Pulmonary artery endothelial cell (primary cell): ENCODE data around the gene HTRA3. TPM values are rescaled to one million over a fixed set of nuclear protein-coding genes. Genes with fewer than 3 reads are reported as not detected.

ENCODE experiments used
- DNase-seq: peaks from one replicate; pipeline ENCODE4 v3.0.0-alpha.2; 2011; ENCODE audit warnings: low read depth, low spot score
- total RNA-seq: library from RNA; depleted of rRNA; stranded (reverse); fragments of >200 nt; gene quantifications from 2 replicates; pipeline ENCODE4 v1.2.3, GENCODE V29; 2014

Gene HTRA3
- 3.3 and 6.5 TPM in 2 replicates for total RNA-seq

DNA sequence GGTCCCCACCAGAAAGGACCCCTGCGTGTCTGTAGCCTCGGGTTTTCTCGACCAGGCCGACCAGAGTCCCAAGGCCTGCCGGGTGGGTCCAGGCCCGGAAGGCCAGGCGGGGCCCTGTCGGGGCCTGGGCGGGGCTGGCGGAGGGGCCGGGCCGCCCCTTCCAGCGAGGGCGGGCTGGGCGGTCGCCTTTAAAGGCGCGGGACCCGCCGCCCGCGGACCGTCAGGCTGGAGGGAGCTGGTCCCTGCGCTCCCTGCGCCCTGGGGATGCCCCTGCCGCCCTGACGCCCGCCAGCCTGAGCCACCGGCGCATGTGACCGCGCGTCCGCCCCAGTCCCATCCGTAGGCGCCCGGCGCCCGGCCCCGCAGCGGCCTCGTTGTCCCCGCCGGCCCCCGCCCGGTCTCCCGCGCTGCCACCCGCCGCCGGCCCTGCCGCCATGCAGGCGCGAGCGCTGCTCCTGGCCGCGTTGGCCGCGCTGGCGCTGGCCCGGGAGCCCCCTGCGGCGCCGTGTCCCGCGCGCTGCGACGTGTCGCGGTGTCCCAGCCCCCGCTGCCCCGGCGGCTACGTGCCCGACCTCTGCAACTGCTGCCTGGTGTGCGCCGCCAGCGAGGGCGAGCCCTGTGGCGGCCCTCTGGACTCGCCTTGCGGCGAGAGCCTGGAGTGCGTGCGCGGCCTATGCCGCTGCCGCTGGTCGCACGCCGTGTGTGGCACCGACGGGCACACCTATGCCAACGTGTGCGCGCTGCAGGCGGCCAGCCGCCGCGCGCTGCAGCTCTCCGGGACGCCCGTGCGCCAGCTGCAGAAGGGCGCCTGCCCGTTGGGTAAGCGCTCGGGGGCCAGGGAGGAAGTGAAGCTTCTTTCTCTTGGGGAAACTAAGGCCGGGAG, at the start of gene HTRA3:
Gene HTRA3, plus strand, starts transcription at position 220 of the 883 bp plus-strand sequence. Its CDS starts 215 bp downstream, at position 435.
- DNase-seq, result no peak

DNA sequence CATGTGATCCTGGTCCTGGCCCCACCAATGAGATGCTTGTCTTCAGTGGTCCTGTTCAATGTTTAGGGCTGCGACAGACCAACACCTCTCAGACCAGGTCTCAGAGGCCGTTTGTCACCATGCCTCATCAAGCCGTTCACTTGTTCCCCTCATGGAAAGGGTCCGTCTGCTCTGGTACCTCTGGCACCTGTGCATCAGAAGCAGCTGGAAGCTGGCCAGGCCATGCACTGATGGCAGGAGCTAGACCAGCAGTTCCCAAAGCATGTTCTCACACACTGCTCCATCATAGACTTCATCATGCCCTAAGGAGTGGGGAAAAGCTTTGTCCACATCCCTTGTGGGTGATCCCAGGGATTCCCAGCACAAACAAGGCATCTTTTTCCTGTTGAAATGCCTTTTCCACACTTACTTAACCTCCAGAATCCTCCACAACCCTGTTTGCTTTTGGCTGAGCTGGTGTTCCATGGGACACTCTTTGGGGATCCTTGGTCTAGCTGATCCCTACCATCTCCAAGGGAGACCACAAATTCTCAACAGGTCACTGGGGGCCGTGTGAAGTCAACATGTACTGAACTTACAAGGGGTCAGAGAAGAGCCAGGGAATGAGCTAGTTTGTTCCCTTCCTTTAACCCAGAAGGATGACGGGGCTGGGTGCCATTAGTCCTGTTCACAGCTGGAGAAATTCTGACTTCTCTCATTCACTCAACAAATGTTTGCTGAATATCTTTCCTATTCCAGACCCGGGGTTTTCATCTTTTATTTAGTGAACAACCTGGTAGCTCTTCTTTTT, 48.7 kb upstream of the HTRA3 start:
- no peak for DNase-seq

DNA sequence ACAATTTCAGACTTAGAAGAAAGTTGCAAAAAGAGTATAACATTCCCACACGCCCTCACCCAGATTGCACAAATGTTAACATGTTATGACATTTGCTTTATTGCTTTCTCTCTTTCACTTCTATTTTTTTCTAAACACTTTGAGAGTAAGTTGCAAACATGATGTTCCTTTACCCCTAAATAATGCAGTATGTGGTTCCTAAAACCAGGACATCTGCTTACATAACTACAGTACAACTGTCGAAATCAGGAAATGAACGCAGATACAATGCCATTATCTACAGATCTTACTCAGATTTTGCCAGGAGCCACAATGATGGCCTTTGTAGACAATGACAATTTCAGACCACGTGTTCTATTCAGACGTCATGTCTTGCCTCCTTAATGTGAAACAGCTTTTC, 48.1 kb upstream of the HTRA3 start:
- DNase-seq, result no peak

DNA sequence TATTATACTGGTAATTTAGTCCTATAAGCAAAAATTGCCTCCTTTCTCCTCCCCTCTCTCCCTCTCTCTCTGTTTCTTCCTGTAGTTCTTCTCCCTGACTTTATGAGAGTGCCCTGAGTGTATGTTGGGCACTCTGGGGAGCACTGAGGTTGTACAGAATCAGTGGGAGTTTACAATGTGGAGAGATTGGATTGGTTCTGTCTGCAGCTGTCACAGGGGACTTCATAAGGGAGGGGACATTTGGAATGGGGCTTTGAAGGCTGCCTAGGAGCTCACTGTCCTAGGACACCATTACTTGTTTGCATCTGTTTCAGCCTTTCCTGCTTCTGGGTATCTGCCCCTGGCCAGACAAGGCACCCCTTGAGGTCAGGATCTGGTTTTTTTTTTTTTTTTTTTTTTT, 47.6 kb upstream of the HTRA3 start:
- no peak for DNase-seq

DNA sequence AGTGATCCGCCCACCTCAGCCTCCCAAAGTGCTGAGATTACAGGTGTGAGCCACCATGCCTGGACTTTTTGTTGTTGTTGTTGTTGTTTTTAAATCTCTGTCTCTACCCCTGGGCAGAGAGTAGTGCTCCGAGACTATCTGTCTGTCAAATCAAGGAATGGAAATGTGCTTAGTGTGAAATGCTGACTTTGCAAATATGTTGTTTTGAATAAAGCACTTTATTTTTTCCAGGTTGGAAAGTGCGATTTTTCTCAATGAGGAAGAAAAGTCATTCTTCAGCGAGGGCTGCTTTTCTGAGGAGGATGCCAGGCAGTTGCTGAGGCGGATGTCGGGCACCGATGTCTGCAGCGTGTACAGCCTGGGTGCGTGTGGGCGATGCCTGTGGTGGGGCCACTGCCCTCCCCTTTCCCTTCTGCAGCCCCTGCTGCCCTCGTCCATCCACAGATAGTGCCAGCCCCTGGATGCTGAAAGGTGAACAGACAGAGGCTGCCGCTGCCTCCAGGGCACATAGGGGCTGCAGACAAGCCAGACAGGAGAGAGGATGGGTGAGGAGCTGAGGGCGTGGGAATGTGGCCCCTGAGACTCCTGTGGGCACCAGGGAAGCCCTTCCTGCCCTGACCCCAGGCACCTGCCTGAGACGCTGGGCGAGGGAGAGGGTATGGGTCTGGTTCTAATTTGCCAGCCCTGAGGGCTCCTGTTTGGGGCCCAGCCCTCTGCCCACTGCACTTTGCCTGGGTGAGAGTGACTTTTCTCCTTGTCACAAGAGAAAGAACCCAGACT, 46.8 kb upstream of the HTRA3 start:
- no peak for DNase-seq

DNA sequence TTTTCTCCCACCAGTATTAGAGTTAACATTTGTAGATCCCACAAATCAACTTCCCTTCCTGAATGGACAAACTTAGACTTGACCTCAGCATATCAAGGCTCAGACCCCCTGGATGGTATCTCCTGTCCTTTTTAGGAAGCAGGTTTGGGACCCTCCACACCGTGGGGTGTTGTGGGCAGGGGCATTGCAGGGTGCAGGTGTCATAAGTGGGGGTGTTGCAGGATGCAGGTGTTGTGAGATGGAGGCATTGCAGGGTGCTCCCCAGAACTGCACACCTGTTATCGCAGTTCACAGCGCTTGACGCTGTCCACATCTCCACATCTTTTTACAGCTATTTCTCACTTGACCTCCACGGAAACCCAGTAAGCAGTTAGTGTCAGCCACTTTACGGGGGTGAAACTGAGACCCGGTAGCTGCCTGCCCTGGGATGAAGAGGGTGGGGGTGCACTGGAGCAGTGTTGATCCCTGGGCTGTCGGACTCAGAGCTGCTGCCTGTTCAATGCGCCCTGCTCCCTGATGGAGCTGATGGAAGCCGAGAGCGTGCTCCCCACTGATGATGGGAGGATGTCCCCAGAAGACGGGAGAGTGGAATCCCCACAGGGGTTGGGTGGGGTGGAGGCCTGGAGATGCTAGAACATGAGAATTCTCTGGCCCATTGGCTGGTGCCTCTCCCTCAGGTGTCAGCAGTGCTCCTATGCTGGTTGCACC, 45.1 kb upstream of the HTRA3 start:
- DNase-seq, result no peak

DNA sequence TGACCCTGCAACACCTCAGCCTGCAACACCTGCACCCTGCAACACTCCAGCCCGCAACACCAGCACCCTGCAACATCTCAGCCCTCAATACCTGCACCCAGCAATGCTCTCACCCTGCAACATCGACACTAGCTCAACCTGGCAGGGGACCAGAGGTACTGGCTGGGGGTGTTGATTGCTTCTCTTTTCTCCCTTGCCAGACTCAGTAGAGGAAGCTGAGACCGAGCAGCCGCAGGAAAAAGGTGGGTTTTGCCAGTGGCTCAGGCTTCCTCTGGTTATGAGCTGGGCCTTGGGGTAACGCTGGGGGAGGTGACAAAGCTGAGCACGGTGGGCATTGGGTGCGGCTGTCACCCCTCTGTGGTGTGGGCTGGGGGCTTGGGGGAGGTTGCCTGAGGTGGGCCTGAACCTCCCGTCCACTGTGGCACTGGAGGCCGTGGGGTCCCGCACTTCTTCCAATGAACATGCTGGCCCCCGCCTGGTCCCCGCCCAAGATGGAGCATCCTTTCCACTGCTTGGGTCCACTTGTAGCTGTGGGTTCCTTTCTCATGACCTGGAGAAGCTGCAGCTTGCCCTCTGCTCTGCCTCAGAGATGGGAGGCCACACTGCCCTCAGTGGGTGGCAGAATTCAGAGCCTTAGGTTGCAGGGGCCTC, 44.5 kb upstream of the HTRA3 start:
- DNase-seq, result no peak

DNA sequence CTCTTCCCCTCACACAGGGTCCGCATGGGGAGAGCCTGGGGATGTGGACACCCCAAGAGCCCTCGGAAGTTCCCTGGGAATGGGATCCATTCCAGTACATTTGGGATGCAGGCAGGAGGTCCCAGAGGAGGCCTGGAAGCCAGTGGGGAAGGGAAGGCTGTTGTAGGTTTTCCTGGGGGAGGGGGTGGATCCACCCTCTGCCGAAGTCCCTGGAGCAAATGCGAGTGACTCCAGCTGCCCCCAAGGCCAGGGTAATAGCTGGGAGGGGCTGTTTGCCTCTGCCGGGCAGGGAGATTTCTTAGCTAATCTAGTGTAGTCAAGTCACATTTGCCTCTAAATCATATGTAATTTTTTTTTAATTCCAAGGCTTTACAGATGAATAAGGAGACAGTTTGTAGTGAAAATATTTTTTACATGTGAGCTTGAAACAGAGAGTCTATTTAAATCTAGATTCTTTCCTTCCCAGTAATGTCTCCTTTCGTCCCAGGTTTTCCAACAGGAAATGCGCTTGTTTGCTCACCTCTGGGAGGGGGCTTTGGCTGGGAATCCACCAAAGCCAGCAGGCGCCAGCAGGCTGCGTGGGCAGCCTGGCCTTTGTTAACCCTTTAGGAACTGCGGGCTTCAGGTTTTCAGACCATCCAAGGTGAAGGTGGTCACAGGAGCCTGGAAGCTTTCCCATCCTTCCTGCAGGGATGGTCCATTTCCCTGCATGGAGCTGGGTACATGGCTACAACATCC, 43.7 kb upstream of the HTRA3 start:
- no peak for DNase-seq

DNA sequence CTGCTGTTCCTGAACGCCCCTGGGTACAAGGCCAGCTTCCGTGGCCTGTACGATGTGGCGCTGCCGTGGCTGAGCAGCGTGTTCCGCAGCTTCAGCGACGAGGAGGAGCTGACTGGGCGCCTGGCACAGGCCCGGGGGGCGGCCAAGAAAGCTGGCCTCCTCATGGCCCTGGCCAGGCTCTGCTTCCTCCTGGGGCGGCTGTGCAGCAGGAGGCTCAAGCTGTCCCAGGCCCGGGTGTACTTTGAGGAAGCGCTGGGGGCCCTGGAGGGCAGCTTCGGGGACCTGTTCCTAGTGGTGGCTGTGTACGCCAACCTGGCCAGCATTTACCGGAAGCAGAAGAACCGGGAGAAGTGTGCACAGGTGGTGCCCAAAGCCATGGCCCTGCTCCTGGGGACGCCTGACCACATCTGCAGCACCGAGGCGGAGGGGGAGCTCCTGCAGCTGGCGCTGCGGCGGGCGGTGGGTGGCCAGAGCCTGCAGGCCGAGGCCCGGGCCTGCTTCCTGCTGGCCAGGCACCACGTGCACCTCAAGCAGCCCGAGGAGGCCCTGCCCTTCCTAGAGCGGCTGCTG, 42.3 kb upstream of the HTRA3 start:
- DNase-seq, result no peak

DNA sequence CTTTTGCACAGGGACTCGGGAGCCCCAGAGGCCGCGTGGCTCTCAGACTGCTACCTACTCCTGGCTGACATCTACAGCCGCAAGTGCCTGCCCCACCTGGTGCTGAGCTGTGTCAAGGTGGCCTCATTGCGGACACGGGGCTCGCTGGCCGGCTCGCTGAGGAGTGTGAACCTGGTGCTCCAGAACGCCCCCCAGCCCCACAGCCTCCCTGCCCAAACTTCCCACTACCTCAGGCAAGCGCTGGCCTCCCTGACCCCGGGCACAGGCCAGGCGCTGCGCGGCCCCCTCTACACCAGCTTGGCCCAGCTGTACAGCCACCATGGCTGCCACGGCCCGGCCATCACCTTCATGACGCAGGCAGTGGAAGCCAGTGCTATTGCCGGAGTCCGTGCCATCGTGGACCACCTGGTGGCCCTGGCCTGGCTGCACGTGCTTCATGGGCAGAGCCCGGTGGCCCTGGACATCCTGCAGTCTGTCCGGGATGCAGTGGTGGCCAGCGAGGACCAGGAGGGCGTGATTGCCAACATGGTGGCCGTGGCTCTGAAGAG, 41.7 kb upstream of the HTRA3 start:
- DNase-seq, result no peak

DNA sequence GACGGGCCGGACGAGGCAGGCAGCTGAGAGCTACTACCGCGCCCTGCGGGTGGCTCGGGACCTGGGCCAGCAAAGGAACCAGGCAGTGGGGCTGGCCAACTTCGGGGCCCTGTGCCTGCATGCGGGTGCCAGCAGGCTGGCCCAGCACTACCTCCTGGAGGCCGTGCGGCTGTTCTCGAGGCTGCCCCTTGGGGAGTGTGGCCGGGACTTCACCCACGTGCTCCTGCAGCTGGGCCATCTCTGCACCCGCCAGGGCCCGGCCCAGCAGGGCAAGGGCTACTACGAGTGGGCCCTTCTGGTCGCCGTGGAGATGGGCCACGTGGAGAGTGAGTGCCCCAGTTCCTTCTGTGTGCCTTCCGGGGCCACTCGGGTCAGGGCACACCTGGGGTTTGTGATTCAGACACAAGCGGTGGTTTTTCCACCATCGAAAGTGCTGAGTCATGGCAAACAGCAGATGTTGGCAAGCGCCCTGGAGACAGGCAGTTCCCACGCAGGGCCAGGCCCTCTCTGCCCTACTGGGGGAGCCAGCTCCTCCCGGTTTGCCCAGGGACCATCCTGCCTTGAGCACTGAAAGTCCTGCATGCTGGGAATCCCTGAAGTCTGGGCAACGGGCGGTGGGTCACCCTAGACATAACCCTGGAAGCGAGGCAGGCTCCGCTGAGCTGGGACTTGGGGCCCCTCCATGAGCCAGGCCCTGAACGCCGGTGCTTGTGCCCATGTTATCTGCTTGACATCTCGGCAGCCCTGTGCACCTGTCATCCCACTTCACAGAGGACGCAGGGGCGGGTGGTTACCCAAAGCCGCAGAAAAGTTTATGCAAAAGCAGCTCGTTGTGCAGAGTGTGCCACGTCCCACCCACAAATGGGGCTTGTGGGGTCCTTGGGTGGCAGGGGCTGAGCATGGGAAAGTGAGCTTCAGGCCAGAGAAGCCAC, 41.0 kb upstream of the HTRA3 start:
- peak; percentile 88 for DNase-seq

DNA sequence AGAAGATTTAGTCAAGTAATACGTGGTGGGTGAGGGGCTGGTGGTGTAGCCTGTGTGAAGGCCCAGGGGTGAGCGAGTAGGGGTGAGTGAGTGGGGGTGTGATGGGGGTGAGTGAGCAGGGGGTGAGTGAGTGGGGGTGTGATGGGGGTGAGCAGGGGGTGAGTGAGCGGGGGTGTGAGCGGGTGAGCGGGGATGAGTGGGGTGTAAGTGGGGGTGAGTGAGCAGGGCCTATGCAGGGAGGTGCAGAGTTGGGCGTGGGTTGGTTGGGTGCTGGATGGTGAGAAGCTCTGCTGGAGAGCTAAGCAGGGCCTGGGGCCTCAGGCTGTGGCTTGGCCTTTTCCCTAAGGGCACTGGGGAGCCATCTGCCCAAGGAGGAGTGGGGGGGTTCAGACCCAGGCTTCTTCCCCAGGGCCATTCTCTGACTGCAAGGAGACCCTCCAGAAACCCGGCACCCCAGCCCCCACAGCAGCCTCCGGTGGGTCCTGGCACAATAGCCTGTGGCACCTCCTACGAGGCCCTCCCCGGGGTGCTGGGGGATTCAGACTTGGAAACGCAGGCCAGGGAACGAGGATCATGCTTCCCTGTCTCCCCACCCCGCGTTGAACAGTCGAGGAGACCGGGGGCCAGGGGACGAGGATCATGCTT, 40.1 kb upstream of the HTRA3 start:
- no peak for DNase-seq

DNA sequence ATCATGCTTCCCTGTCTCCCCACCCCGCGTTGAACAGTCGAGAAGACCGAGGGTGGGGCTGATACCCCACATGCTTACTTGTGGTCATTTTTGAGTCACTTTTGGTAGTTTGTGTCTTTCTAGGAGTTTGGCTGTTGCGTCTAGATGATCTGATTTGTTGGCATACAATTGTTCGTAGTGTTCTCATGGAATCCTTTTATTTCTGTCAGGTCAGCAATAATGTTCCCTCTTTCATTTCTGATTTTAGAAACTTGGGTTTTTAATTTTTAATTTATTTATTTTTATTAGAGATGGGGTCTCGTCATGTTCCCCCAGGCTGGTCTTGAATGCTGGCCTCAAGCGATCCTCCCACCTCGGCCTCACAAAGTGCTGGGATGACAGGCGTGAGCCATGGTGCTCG, 39.5 kb upstream of the HTRA3 start:
- DNase-seq, result no peak

DNA sequence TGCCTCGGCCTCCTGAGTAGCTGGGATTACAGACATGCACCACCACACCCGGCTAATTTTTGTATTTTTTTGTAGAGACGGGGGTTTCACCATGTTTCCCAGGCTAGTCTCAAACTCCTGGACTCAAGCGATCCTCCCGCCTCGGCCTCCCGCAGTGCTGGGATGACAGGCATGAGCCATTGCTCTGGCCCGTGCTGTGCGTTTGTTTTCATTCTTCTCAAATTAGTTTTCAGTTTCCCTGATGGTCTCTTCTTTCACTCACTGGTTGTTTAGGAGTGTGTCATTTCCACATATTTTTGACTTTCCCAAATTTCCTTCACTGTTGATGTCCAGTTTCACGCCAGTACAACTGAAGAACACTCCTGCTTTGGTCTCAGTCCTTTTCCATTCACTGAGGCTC, 38.7 kb upstream of the HTRA3 start:
- DNase-seq, result no peak

DNA sequence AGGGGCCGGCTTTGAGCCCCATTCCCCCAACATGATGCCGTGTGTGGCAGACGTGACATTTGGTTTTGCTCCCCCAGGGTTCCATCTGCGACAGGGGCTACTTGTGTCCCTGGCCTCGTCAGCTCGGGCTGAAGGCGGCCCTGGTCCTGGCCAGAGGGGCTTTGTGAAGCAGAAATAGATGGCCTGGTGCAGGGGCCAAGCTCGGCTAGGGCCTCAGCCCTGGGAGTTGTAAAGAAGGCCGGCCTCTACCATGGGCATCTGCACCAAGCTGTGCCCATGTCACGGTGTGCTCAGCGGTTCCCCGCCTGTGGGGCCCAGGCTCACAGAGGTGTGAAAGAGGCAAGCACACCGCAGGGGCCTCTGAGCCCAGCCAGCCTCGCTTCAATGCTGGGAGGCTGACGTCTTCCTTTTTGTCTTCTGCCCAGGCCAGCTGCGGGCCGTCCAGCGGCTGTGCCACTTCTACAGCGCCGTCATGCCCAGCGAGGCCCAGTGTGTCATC, 38.0 kb upstream of the HTRA3 start:
- no peak for DNase-seq

DNA sequence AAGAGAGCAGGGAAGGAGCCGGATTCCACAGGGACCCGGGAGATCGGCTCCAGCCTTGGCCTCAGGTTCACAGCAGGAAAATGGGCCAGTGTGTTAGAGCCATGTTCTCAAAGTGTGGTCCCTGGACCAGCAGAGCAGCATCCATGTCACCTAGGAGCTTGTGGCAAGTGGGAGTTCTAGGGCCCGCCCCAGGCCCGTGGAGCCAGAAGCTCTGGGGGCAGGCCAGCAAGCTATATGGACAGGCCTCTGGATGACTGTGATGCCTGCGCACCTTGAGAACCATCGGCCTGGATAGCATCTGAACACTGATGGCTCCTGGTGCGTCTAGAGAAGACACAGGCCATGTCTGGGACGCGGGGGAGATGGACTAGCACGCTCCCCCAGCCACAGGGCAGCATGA, 36.8 kb upstream of the HTRA3 start:
- DNase-seq, result no peak

DNA sequence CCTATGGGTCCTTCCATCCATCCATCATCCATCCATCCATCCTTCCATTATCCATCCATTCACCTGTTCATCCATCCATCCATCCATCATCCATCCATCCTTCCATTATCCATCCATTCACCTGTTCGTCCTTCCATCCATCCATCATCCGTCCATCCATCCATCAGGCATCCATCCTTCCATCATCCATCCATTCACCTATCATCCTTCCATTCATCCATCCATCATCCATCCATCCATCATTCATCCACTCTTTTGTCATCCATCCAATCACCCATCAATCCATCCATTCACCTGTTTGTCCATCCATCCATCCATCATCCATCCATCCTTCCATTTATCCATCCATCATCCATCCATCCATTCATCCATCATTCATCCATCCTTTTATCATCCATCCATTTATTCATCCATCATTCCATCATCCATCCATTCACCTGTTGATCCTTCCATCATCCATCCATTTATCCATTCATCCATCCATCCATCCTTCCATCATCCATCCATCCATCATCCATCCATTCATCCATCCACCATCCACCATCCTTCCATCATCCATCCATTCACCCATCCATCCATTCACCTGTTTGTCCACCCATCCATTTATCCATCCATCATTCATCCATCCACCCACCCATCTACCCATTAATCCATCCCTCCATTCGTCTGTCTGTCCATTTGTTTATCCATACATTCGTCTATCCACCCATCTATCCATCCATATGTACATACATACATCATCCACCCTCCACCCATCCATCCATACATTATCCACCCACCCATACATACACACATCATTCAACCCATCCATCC, 35.7 kb upstream of the HTRA3 start:
- no peak for DNase-seq
